Smooth muscle cell (in vitro differentiated cells): Measurements from ENCODE around the gene NR2F1-AS1. TPM values are rescaled to one million over a fixed set of nuclear protein-coding genes. Genes with fewer than 3 reads are reported as not detected.

Experiments
- DNase-seq: peaks from one replicate; lab custom pipeline; 2025; ENCODE audit not compliant: unreplicated experiment; lab: John Stamatoyannopoulos, UW
- H2AFZ ChIP-seq: fragments of 200-600 bp; sonication (generic); 2 replicates; pipeline ENCODE4 v1.6.0; 2016; ENCODE audit warnings: antibody characterized with exemption, low read depth, mild to moderate bottlenecking
- H3F3A ChIP-seq: fragments of 200-600 bp; sonication (generic); 2 replicates; pipeline ENCODE4 v1.6.0; 2017; ENCODE audit warnings: antibody characterized with exemption, low read depth
- H3K27ac ChIP-seq: fragments of 200-600 bp; sonication (generic); 2 replicates; pipeline ENCODE4 v1.5.1; 2016; ENCODE audit warnings: low read depth, mild to moderate bottlenecking
- H3K27me3 ChIP-seq: fragments of 200-600 bp; sonication (generic); 2 replicates; pipeline ENCODE4 v1.6.1; 2016; ENCODE audit warnings: low read depth, mild to moderate bottlenecking
- H3K36me3 ChIP-seq: fragments of 200-600 bp; sonication (generic); 2 replicates; pipeline ENCODE4 v1.5.1; 2016; ENCODE audit warnings: low read depth
- H3K4me1 ChIP-seq: fragments of 200-600 bp; sonication (generic); 2 replicates; pipeline ENCODE4 v1.5.1; 2016; ENCODE audit warnings: low read depth
- H3K4me2 ChIP-seq: fragments of 200-600 bp; sonication (generic); 2 replicates; pipeline ENCODE4 v1.6.0; 2016; ENCODE audit warnings: mild to moderate bottlenecking
- H3K4me3 ChIP-seq: fragments of 200-600 bp; sonication (generic); 2 replicates; pipeline ENCODE4 v1.5.1; 2016; ENCODE audit warnings: mild to moderate bottlenecking
- H3K79me2 ChIP-seq: fragments of 200-600 bp; sonication (generic); 2 replicates; pipeline ENCODE4 v1.6.0; 2016; ENCODE audit warnings: low read depth, mild to moderate bottlenecking
- H3K9ac ChIP-seq: fragments of 200-600 bp; sonication (generic); 2 replicates; pipeline ENCODE4 v1.6.0; 2016; ENCODE audit warnings: low read depth
- H3K9me3 ChIP-seq: fragments of 200-600 bp; sonication (generic); replicated peaks from 2 replicates; pipeline ENCODE4 v1.5.1; 2016; ENCODE audit warnings: low read depth
- H4K20me1 ChIP-seq: fragments of 200-600 bp; sonication (generic); 2 replicates; pipeline ENCODE4 v1.6.0; 2016; ENCODE audit warnings: low read depth
- CTCF ChIP-seq: fragments of 200-600 bp; sonication (generic); IDR thresholded peaks from 2 replicates; pipeline ENCODE4 v1.5.1; 2017; ENCODE audit warnings: borderline replicate concordance, mild to moderate bottlenecking, antibody characterized with exemption; ENCODE audit not compliant: insufficient read depth, poor library complexity, severe bottlenecking
- WGBS: methylation state at CpG from one replicate; pipeline ENCODE4 v1.1.7; 2016; ENCODE audit warnings: low lambda C conversion rate; 5-methylcytosine and 5-hydroxymethylcytosine counted together
- polyA plus RNA-seq: library from polyadenylated mRNA; unstranded; fragments of >200 nt; fragmentation: Nextera tagmentation; extraction: Ambion mirVana; gene quantifications from 2 replicates; pipeline ENCODE4 v1.2.1, GENCODE V29; 2016
- total RNA-seq: library from RNA; depleted of rRNA; stranded (reverse); fragments of >200 nt; gene quantifications from 2 replicates; pipeline ENCODE4 v1.2.3, GENCODE V29; 2014

Gene NR2F1-AS1
- total and polyA plus RNA-seq, 2 experiments from 2014 or later: 18.7 to 26.1 TPM

DNA sequence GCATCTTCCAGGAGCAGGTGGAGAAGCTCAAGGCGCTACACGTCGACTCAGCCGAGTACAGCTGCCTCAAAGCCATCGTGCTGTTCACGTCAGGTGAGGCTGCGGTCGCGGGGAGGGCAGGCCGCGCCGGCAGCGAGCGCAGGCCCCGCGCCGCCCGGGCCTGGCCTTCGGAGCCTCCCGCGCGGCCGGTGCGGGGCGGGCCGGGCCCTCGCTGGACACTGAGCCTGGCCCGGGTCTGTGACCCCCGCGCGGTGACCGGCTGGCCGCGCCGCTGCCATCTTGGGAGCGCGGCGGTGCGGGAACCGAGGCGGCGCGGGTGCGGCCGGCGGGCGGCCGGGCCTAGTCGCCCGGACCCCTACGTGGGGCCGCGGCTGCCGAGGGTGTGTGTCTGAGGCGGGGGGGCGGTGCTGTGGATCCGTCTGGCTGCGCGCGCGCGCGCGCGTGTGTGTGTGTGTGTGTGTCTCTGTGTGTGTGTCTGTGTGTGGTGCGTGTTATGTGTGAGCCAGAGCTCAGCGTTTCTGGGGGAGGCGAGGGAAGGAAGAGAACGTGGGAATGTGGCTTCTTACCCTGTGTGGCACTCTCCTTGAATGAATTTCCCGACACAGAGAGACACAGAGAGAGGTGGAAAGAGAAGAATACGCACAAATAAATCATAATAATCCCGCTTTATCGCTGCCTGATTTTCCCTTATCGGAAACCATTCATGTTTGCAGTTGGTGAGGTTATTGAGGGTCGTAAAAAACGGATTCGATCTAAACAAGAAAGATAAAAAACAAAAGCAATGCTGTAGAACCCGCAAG is 7.5 kb upstream of the NR2F1-AS1 start:
- Histone ChIP-seq H3K36me3 (peaks cover 5% of the 10 kb centered on the region), H3F3A (peaks cover 2% of the 10 kb centered on the region), H4K20me1 (peaks cover 77% of the 10 kb centered on the region), H3K79me2 (peaks cover 4% of the 10 kb centered on the region), H3K4me2 (peak overlapping the region; percentile 97), H3K4me3 (peak overlapping the region; percentile 79), H3K9ac (no peak overlapping the region), H3K4me1 (peaks cover 23% of the 10 kb centered on the region), H3K27ac (no peak overlapping the region), H3K9me3 (no peaks in the 10 kb centered on the region), H3K27me3 (peaks cover 81% of the 10 kb centered on the region), H2AFZ (no peak overlapping the region)
- TF ChIP-seq CTCF: no peak
- DNase-seq: no peak
- WGBS: 13% methylated on average over 73 of the region's 78 CpGs

DNA sequence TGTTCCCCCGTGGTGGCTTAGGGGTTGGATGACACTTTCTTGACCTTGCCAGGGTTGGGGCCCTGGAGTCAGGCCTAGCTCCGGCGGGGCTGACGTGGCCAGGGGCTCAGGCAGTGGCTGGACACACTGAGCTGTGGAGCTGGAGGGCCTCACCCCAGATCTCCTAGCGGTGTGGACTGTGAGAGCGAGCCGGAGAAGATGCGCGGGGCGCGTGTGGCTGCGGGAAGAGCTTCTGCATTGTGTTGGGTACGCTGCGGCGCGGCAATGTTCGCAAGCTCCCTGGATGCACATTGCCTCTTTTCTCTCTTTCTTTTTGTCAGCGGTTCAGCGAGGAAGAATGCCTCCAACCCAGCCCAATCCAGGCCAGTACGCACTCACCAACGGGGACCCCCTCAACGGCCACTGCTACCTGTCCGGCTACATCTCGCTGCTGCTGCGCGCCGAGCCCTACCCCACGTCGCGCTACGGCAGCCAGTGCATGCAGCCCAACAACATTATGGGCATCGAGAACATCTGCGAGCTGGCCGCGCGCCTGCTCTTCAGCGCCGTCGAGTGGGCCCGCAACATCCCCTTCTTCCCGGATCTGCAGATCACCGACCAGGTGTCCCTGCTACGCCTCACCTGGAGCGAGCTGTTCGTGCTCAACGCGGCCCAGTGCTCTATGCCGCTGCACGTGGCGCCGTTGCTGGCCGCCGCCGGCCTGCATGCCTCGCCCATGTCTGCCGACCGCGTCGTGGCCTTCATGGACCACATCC is 6.8 kb upstream of the NR2F1-AS1 start:
- Histone ChIP-seq H2AFZ (no peak overlapping the region), H3K4me2 (peak overlapping the region; percentile 97), H3K4me3 (peak overlapping the region; percentile 79), H3K9me3 (no peaks in the 10 kb centered on the region), H3K36me3 (peaks cover 5% of the 10 kb centered on the region), H3F3A (peaks cover 6% of the 10 kb centered on the region), H3K9ac (no peak overlapping the region), H3K27ac (no peak overlapping the region), H3K27me3 (peaks cover 81% of the 10 kb centered on the region), H4K20me1 (peaks cover 69% of the 10 kb centered on the region), H3K79me2 (peaks cover 4% of the 10 kb centered on the region), H3K4me1 (peaks cover 23% of the 10 kb centered on the region)
- no peak for TF ChIP-seq CTCF
- DNase-seq: no peak
- WGBS: 13% methylated on average over 58 of the region's 59 CpGs

- peaks cover 78% of the 10 kb centered on the region for H3K27me3 ChIP-seq
- H2AFZ ChIP-seq: no peak overlapping the region
- no peak overlapping the region for H3K9ac ChIP-seq
- no peak for DNase-seq
- H3K79me2 ChIP-seq: peaks cover 4% of the 10 kb centered on the region
- no peak for TF ChIP-seq CTCF
- WGBS: 30% methylated on average over 11 of the region's 11 CpGs
- peaks cover 5% of the 10 kb centered on the region for H3K36me3 ChIP-seq
- peaks cover 61% of the 10 kb centered on the region for H4K20me1 ChIP-seq
- H3K9me3 ChIP-seq: no peaks in the 10 kb centered on the region
- peaks cover 23% of the 10 kb centered on the region for H3K4me1 ChIP-seq
- H3K4me3 ChIP-seq: peak overlapping the region; percentile 79
- H3K4me2 ChIP-seq: peak overlapping the region; percentile 97
- H3K27ac ChIP-seq: no peak overlapping the region
- H3F3A ChIP-seq: peaks cover 6% of the 10 kb centered on the region
Measured at GRCh38 chr5:93586736-93587596, 5.9 kb upstream of the NR2F1-AS1 start.
